GM18519 (cell line): ENCODE measurements around the gene RPS27.

Source experiments
- ATAC-seq: cut with Tn5 transposase; IDR thresholded peaks from one replicate; pipeline ENCODE4 v1.9.1; 2021; ENCODE audit warnings: mild to moderate bottlenecking, moderate library complexity; ENCODE audit not compliant: unreplicated experiment, low FRiP score

Gene RPS27

GRCh38 chr1:153990468-153991150, at the start of gene RPS27:
Gene RPS27, plus strand, starts transcription at chr1:153990762. Its CDS starts 35 bp downstream, at chr1:153990797.
- ATAC-seq: peak; percentile 66

- ATAC-seq: no peak
These were observed 48.5 kb upstream of the RPS27 start for GRCh38 chr1:153941826-153942725.

- no peak for ATAC-seq
These were observed 47.6 kb upstream of the RPS27 start for GRCh38 chr1:153942766-153943549.

GRCh38 chr1:153944005-153944826, 46.3 kb upstream of the RPS27 start:
- ATAC-seq: no peak

DNA sequence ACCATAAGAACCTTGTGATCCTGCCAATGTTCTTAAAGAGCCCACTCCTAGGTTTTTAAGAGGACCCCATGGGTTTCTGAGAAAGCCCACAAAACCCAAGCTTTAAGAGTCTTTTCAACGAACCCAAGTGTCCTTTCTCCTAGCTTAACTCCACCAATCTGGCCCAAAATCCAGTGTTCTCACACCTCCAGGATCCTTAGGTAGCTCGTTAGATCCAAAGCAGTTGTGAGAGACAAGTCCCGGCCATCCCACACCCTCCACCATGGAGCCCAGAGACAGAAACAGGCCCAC, 45.8 kb upstream of the RPS27 start:
- ATAC-seq: no peak

DNA sequence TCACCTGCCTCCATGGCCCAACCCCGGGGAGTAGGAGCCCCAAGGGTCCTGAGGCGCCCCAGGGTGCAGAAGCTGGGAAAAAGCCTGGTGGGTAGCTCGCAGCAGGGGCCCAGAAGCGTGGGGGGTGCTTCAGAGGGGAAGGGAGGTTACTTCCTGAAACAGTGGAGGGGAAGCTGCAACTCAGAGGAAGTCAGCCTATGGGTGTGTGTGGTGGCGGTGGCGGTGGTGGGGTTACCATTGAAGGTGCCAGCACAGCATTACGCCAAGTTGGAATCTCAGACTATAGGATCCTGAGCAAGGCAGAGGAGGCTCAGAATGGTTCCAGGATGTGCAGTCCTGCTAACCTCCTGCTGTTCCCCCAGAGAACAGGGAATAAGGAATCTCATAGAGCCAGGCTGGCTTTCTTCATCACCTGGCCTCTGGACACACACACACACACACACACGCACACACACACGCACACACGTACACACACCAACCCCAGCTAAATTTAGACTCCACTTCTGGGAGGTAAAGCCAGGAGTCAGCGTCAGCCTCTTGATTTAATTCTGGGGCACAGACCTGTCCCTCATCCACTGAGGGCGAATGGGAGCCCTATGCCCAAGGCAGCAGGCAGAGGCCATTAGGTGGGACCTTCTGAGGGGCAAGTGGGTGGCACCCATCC, 45.3 kb upstream of the RPS27 start:
- ATAC-seq: no peak

- peak; percentile 37 for ATAC-seq
These were observed 44.6 kb upstream of the RPS27 start for GRCh38 chr1:153945795-153946621.

- peak; percentile 44 for ATAC-seq
These were observed 43.8 kb upstream of the RPS27 start, which contains the start of gene DENND4B for GRCh38 chr1:153946622-153947241. Gene DENND4B, minus strand, starts transcription at chr1:153946718. Its CDS starts 2,344 bp downstream, at chr1:153944374.

DNA sequence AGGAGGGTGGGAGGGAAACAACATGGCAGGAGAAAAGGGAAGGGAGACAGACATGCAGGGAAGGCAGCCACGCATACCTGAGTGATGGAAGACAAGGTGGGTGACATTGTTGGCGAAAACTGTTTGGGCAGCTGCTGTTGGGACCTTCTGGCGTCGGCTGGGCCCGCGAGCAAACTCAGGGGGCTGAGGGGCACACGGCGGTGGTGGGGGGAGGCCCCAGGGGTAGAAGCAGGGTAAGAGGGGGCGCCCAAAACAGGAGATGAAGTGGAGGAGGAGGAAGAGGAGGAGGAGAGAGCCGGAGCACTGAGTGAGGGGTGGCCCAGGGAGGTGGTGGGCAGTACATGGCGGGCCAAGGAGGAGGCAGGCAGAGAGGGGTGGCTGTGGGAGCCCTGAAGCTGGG, 39.4 kb upstream of the RPS27 start:
- ATAC-seq: no peak

- no peak for ATAC-seq
These were observed 38.8 kb upstream of the RPS27 start for GRCh38 chr1:153951801-153952200.

- ATAC-seq: no peak
These were observed 36.6 kb upstream of the RPS27 start for GRCh38 chr1:153953859-153954365.

DNA sequence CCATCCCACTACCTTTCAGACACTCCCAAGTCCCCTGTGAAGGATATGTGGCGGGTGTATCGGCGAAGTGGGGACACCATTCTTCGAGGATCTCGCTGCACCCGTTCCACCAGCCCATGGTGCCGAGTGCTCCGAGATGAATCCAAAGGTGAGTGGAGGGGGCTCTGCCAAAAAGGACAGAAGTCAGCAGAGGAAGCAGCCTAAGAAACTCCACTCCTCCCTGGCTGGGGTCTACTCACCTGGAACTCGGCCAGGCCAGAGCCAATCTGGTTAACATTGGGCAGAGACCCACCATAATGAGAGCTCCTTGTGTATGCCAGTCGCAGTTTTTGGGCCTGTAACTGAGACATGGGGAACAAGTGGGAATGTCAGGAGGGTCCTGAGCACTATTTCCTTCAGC, 35.7 kb upstream of the RPS27 start:
- ATAC-seq: no peak

DNA sequence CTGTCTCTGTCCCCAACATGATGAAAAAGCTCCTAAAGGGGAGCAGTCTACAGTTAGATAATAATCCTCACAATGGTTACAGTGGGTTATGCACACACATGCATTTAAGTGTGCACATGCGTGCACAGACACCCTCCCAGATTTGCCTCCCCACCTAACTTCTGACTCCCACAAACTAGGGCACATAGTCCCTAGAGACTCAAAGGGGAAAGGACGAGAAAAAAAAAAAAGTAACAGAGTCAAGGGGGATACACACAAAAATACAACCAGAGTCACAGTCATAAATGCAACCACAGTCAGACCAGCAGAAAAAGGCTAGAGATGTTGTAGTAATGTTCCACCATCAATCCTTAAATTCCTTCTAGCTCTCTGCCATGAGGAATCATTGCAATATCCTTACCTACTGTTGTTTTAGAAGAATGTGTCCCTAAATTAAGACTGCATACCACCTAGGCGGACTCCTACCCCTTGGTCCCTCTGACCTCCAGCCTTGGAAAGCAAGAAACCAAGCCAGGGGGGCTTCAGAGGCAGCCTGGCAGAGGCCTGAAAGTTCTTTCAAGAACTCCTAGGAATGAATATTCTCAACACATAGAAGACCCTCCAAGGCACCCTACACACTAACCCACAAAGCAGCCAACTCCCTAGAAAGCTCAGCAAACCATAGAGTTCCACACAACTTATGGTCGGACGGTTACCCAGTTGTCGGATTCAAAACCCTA, 33.4 kb upstream of the RPS27 start:
- ATAC-seq: no peak

- no peak for ATAC-seq
These were observed 32.8 kb upstream of the RPS27 start for GRCh38 chr1:153957744-153958110.

- ATAC-seq: peak; percentile 76
These were observed 32.2 kb upstream of the RPS27 start, which contains the start of gene CRTC2 for GRCh38 chr1:153958111-153958960. Gene CRTC2, minus strand, starts transcription at chr1:153958612. Its CDS starts 115 bp downstream, at chr1:153958497.

- peak; percentile 1 for ATAC-seq
These were observed 31.7 kb upstream of the RPS27 start for GRCh38 chr1:153958961-153959260.

DNA sequence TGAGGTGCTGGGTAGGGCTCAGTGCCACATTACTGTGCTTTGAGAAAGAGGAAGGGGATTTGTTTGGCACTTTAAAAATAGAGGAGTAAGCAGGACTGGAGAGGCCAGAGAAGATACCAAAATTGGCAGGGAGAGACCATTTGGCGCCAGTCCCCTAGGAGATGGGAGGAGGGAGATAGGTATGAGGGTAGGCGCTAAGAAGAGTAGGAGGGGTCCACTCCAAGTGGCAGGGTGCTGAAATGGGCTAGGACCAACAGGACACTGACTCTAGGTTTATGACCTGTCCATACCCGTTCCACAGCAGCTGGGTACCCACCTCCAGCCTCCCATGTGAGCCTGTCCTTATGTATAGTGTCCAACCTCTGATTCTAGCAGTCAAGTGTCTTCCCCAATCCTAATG, 31.1 kb upstream of the RPS27 start:
- ATAC-seq: no peak
